HepG2 (cell line): ENCODE measurements around the gene CTSW. TPM values are rescaled to one million over a fixed set of nuclear protein-coding genes. Genes with fewer than 3 reads are reported as not detected.
A peak's percentile ranks its signal among the peaks of the same experiment; 100 is the strongest.

ENCODE experiments used
- AHR ChIP-seq: IDR thresholded peaks from 2 replicates; pipeline ENCODE4 v1.6.1; 2018; ENCODE audit warnings: missing genetic modification reagents, missing compliant biosample characterization
- NKX3-1 ChIP-seq: sonication (generic); formaldehyde crosslinking; IDR thresholded peaks from 2 replicates; pipeline ENCODE4 v1.5.0; 2020; ENCODE audit warnings: missing genetic modification reagents
- PHF21A ChIP-seq: sonication (generic); formaldehyde crosslinking; IDR thresholded peaks from 2 replicates; pipeline ENCODE4 v1.5.0; 2020; ENCODE audit warnings: mild to moderate bottlenecking, missing genetic modification reagents
- polyA plus RNA-seq, 8 experiments: library from polyadenylated mRNA; depleted of rRNA in 3 of 8; stranded (reverse) in 7 of 8; unstranded in 1 of 8; fragments of >200 nt; fragmentation: Illumina TruSeq in 4 of 8; extraction: Trizol in 4 of 8; gene quantifications; 2 replicates each; pipeline versions ENCODE4 v1.2.1 to v1.2.3, GENCODE V29; 2011 to 2016; ENCODE audit warnings: low read depth in 4 of 8, missing spikeins in 1 of 8, mixed read lengths in 1 of 8; ENCODE audit not compliant: insufficient read depth in 1 of 8
- total RNA-seq, 5 experiments: library from RNA; depleted of rRNA; stranded (reverse); fragments of >200 nt; fragmentation: Illumina TruSeq; extraction: Trizol; gene quantifications; 2 replicates each; pipeline ENCODE4 v1.2.3, GENCODE V29; 2016; ENCODE audit warnings: low read depth in 1 of 5
- TF ChIP-seq, protein P1 (sequence below): sonication (generic); formaldehyde crosslinking; IDR thresholded peaks from 2 replicates; pipeline ENCODE4 v1.4.0; 2020; ENCODE audit warnings: mild to moderate bottlenecking, missing genetic modification reagents
- TF ChIP-seq, protein P2 (sequence below): sonication (generic); formaldehyde crosslinking; IDR thresholded peaks from 2 replicates; pipeline ENCODE4 v1.8.0; 2022; ENCODE audit warnings: mild to moderate bottlenecking, missing genetic modification reagents, borderline replicate concordance
- TF ChIP-seq, protein P3 (sequence below): sonication (generic); formaldehyde crosslinking; IDR thresholded peaks from 2 replicates; pipeline ENCODE4 v1.4.0; 2020; ENCODE audit warnings: missing genetic modification reagents
- TF ChIP-seq, protein P4 (sequence below): sonication (generic); formaldehyde crosslinking; IDR thresholded peaks from 2 replicates; pipeline ENCODE4 v1.4.0; 2020; ENCODE audit warnings: missing genetic modification reagents, low read depth, mild to moderate bottlenecking, borderline replicate concordance
- TF ChIP-seq, protein P5 (sequence below): sonication (generic); formaldehyde crosslinking; IDR thresholded peaks from 2 replicates; pipeline ENCODE4 v1.4.0; 2020; ENCODE audit warnings: missing genetic modification reagents, borderline replicate concordance

The CTSW gene
- total and polyA plus RNA-seq, 2 of the 13 experiments (the other 11 are each of a cell fraction or from before 2014, with no cell fraction given) = 0.09 TPM; not detected in 1

- TF ChIP-seq, protein P1, sequence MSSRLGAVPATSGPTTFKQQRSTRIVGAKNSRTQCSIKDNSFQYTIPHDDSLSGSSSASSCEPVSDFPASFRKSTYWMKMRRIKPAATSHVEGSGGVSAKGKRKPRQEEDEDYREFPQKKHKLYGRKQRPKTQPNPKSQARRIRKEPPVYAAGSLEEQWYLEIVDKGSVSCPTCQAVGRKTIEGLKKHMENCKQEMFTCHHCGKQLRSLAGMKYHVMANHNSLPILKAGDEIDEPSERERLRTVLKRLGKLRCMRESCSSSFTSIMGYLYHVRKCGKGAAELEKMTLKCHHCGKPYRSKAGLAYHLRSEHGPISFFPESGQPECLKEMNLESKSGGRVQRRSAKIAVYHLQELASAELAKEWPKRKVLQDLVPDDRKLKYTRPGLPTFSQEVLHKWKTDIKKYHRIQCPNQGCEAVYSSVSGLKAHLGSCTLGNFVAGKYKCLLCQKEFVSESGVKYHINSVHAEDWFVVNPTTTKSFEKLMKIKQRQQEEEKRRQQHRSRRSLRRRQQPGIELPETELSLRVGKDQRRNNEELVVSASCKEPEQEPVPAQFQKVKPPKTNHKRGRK (CRISPR knock-in tag) = 0 out of 2 replicates have a peak, but pooled peaks have one; percentile 50
- TF ChIP-seq, protein P2, sequence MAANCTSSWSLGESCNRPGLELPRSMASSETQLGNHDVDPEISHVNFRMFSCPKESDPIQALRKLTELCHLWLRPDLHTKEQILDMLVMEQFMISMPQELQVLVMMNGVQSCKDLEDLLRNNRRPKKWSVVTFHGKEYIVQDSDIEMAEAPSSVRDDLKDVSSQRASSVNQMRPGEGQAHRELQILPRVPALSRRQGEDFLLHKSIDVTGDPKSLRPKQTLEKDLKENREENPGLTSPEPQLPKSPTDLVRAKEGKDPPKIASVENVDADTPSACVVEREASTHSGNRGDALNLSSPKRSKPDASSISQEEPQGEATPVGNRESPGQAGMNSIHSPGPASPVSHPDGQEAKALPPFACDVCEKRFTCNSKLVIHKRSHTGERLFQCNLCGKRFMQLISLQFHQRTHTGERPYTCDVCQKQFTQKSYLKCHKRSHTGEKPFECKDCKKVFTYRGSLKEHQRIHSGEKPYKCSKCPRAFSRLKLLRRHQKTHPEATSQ (CRISPR knock-in tag) = no peak
- TF ChIP-seq NKX3-1 (CRISPR knock-in tag) (no peak), PHF21A (CRISPR knock-in tag) (no peak), AHR (CRISPR knock-in tag) (no peak)
- TF ChIP-seq, protein P3, sequence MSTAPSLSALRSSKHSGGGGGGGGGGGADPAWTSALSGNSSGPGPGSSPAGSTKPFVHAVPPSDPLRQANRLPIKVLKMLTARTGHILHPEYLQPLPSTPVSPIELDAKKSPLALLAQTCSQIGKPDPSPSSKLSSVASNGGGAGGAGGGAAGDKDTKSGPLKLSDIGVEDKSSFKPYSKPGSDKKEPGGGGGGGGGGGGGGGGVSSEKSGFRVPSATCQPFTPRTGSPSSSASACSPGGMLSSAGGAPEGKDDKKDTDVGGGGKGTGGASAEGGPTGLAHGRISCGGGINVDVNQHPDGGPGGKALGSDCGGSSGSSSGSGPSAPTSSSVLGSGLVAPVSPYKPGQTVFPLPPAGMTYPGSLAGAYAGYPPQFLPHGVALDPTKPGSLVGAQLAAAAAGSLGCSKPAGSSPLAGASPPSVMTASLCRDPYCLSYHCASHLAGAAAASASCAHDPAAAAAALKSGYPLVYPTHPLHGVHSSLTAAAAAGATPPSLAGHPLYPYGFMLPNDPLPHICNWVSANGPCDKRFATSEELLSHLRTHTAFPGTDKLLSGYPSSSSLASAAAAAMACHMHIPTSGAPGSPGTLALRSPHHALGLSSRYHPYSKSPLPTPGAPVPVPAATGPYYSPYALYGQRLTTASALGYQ = peak; percentile 6; the same call in 1 of the 2 replicates
- TF ChIP-seq, protein P4, sequence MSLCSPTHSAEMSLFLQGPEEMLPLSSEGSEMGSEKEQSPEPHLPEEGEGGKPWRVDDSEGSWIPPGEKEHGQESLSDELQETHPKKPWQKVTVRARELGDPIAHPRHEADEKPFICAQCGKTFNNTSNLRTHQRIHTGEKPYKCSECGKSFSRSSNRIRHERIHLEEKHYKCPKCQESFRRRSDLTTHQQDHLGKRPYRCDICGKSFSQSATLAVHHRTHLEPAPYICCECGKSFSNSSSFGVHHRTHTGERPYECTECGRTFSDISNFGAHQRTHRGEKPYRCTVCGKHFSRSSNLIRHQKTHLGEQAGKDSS (CRISPR knock-in tag) = 0 out of 2 replicates have a peak, but pooled peaks have one; percentile 9
- TF ChIP-seq, protein P5, sequence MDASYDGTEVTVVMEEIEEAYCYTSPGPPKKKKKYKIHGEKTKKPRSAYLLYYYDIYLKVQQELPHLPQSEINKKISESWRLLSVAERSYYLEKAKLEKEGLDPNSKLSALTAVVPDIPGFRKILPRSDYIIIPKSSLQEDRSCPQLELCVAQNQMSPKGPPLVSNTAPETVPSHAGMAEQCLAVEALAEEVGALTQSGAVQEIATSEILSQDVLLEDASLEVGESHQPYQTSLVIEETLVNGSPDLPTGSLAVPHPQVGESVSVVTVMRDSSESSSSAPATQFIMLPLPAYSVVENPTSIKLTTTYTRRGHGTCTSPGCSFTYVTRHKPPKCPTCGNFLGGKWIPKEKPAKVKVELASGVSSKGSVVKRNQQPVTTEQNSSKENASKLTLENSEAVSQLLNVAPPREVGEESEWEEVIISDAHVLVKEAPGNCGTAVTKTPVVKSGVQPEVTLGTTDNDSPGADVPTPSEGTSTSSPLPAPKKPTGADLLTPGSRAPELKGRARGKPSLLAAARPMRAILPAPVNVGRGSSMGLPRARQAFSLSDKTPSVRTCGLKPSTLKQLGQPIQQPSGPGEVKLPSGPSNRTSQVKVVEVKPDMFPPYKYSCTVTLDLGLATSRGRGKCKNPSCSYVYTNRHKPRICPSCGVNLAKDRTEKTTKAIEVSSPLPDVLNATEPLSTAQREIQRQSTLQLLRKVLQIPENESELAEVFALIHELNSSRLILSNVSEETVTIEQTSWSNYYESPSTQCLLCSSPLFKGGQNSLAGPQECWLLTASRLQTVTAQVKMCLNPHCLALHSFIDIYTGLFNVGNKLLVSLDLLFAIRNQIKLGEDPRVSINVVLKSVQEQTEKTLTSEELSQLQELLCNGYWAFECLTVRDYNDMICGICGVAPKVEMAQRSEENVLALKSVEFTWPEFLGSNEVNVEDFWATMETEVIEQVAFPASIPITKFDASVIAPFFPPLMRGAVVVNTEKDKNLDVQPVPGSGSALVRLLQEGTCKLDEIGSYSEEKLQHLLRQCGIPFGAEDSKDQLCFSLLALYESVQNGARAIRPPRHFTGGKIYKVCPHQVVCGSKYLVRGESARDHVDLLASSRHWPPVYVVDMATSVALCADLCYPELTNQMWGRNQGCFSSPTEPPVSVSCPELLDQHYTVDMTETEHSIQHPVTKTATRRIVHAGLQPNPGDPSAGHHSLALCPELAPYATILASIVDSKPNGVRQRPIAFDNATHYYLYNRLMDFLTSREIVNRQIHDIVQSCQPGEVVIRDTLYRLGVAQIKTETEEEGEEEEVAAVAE (CRISPR knock-in tag) = no peak
These were observed 19.8 kb upstream of the CTSW start (continued) for GRCh38 chr11:65859812-65860277.
